Neural cell (in vitro differentiated cells): ENCODE results near the gene AANAT. TPM values are rescaled to one million over a fixed set of nuclear protein-coding genes. Genes with fewer than 3 reads are reported as not detected.

Experiments used
- H2AFZ ChIP-seq: fragments of 200-600, 300-800 bp; sonication (generic), shearing (Covaris generic); 2 replicates; pipeline ENCODE4 v1.6.0; 2014; ENCODE audit warnings: low read depth, mild to moderate bottlenecking, antibody characterized with exemption, low read length, moderate library complexity
- H3F3A ChIP-seq: fragments of 200-600 bp; shearing (Covaris generic); 2 replicates; pipeline ENCODE4 v1.6.1; 2016; ENCODE audit warnings: mild to moderate bottlenecking, moderate library complexity, mixed read lengths, antibody characterized with exemption, low read length; ENCODE audit not compliant: insufficient read depth, poor library complexity, severe bottlenecking
- H3K27ac ChIP-seq: fragments of 200-600, 300-800 bp; sonication (generic), shearing (Covaris generic); 2 replicates; pipeline ENCODE4 v1.5.1; 2014; ENCODE audit warnings: mild to moderate bottlenecking, low read length, moderate library complexity
- H3K27me3 ChIP-seq: fragments of 300-800, 200-600 bp; sonication (generic), shearing (Covaris generic); 2 replicates; pipeline ENCODE4 v1.6.0; 2014; ENCODE audit warnings: mild to moderate bottlenecking, low read depth, low read length, moderate library complexity; ENCODE audit not compliant: insufficient read depth
- H3K36me3 ChIP-seq: fragments of 300-800, 200-600 bp; sonication (generic), shearing (Covaris generic); 2 replicates; pipeline ENCODE4 v1.5.1; 2014; ENCODE audit warnings: mild to moderate bottlenecking, antibody characterized with exemption, low read length, moderate library complexity; ENCODE audit not compliant: insufficient read depth
- H3K4me2 ChIP-seq: fragments of 300-800, 200-600 bp; sonication (generic), shearing (Covaris generic); 2 replicates; pipeline ENCODE4 v1.6.0; 2014; ENCODE audit warnings: mild to moderate bottlenecking, low read length
- H3K4me3 ChIP-seq: fragments of 300-800, 200-600 bp; sonication (generic), shearing (Covaris generic); 2 replicates; pipeline ENCODE4 v1.5.1; 2014; ENCODE audit warnings: mild to moderate bottlenecking, low read length, moderate library complexity
- H3K79me2 ChIP-seq: fragments of 200-600 bp; shearing (Covaris generic); replicated peaks from 2 replicates; pipeline ENCODE4 v1.6.0; 2014; ENCODE audit warnings: mild to moderate bottlenecking, low read length, moderate library complexity; ENCODE audit not compliant: insufficient read depth
- H3K9ac ChIP-seq: fragments of 300-800, 200-600 bp; sonication (generic), shearing (Covaris generic); 2 replicates; pipeline ENCODE4 v1.6.1; 2016; ENCODE audit warnings: mild to moderate bottlenecking, low read length, mixed read lengths
- H3K9me2 ChIP-seq: fragments of 200-600 bp; shearing (Covaris generic); 2 replicates; pipeline ENCODE4 v1.6.1; 2016; ENCODE audit warnings: mild to moderate bottlenecking, low read length, mixed read lengths; ENCODE audit not compliant: insufficient read depth
- H3K9me3 ChIP-seq: fragments of 200-600, 300-800 bp; sonication (generic), shearing (Covaris generic); 2 replicates; pipeline ENCODE4 v1.6.1; 2016; ENCODE audit warnings: mild to moderate bottlenecking, mixed run types, low read length, moderate library complexity, mixed read lengths
- H4K20me1 ChIP-seq: fragments of 200-600 bp; shearing (Covaris generic); 2 replicates; pipeline ENCODE4 v1.6.1; 2016; ENCODE audit warnings: mild to moderate bottlenecking, mixed run types; ENCODE audit not compliant: insufficient read depth
- CTCF ChIP-seq: fragments of 450-650 bp; IDR thresholded peaks from 2 replicates; pipeline ENCODE4 v1.5.1; 2014; ENCODE audit warnings: antibody characterized with exemption, mild to moderate bottlenecking, moderate library complexity; ENCODE audit not compliant: poor library complexity, severe bottlenecking
- EP300 ChIP-seq: fragments of 450-650 bp; conservative IDR thresholded peaks from 2 replicates; pipeline ENCODE4 v1.6.1; 2014; ENCODE audit warnings: antibody characterized with exemption, mild to moderate bottlenecking, moderate library complexity; ENCODE audit not compliant: poor library complexity, severe bottlenecking
- EZH2 ChIP-seq: fragments of 200-600, 300-800 bp; shearing (Covaris generic), sonication (generic); IDR thresholded peaks from 2 replicates; pipeline ENCODE4 v1.6.1; 2014; ENCODE audit warnings: antibody characterized with exemption, low read length, borderline replicate concordance, mild to moderate bottlenecking; ENCODE audit not compliant: insufficient read depth, poor library complexity, severe bottlenecking
- MXI1 ChIP-seq: fragments of 450-650 bp; conservative IDR thresholded peaks from 2 replicates; pipeline ENCODE4 v1.6.1; 2014; ENCODE audit warnings: antibody characterized with exemption, mild to moderate bottlenecking; ENCODE audit not compliant: poor library complexity, severe bottlenecking
- POLR2AphosphoS5 ChIP-seq: IDR thresholded peaks from 2 replicates; pipeline ENCODE4 v1.6.1; 2012
- RAD21 ChIP-seq: fragments of 450-650 bp; conservative IDR thresholded peaks from 2 replicates; pipeline ENCODE4 v1.6.1; 2014; ENCODE audit warnings: antibody characterized with exemption, mild to moderate bottlenecking, moderate library complexity
- REST ChIP-seq: IDR thresholded peaks from 2 replicates; pipeline ENCODE4 v1.6.1; 2012; ENCODE audit warnings: borderline replicate concordance
- SMC3 ChIP-seq: fragments of 450-650 bp; conservative IDR thresholded peaks from 2 replicates; pipeline ENCODE4 v1.6.1; 2014; ENCODE audit warnings: antibody characterized with exemption, mild to moderate bottlenecking, moderate library complexity; ENCODE audit not compliant: poor library complexity
- TAF1 ChIP-seq: IDR thresholded peaks from 2 replicates; pipeline ENCODE4 v1.6.1; 2012; ENCODE audit warnings: low read depth
- polyA plus RNA-seq: library from polyadenylated mRNA; depleted of rRNA; stranded (reverse); fragments of >200 nt; gene quantifications from 2 replicates; pipeline ENCODE4 v1.2.3, GENCODE V29; 2014

AANAT gene
- polyA plus RNA-seq, 1 donor from 2014 or later, result not detected

- Histone ChIP-seq H3K9me3 (no peaks in the 10 kb centered on the region), H3K9me2 (no peaks in the 10 kb centered on the region), H3K27ac (no peak overlapping the region), H3K4me2 (no peak overlapping the region), H3K4me3 (no peak overlapping the region), H3K9ac (no peak overlapping the region), H3F3A (no peaks in the 10 kb centered on the region), H3K27me3 (no peaks in the 10 kb centered on the region), H4K20me1 (no peaks in the 10 kb centered on the region), H3K79me2 (peaks cover 75% of the 10 kb centered on the region), H2AFZ (no peak overlapping the region), H3K36me3 (no peaks in the 10 kb centered on the region)
- no peak for TF ChIP-seq REST
- no peak for TF ChIP-seq TAF1
- TF ChIP-seq POLR2AphosphoS5, result no peak
- no peak for TF ChIP-seq SMC3
- TF ChIP-seq RAD21, result no peak
- TF ChIP-seq EZH2, result no peak
- TF ChIP-seq MXI1, result no peak
- no peak for TF ChIP-seq CTCF
- no peak for TF ChIP-seq EP300
Observed at GRCh38 chr17:76438906-76439305, 28.5 kb upstream of the AANAT start.

GRCh38 chr17:76439314-76439928, 28.0 kb upstream of the AANAT start:
- Histone ChIP-seq H3K79me2 (peaks cover 73% of the 10 kb centered on the region), H2AFZ (no peak overlapping the region), H3K27me3 (no peaks in the 10 kb centered on the region), H3K4me3 (no peak overlapping the region), H3K36me3 (no peaks in the 10 kb centered on the region), H3K9ac (no peak overlapping the region), H3K4me2 (no peak overlapping the region), H4K20me1 (no peaks in the 10 kb centered on the region), H3K9me3 (no peaks in the 10 kb centered on the region), H3K9me2 (no peaks in the 10 kb centered on the region), H3F3A (no peaks in the 10 kb centered on the region), H3K27ac (no peak overlapping the region)
- TF ChIP-seq EP300 (no peak), POLR2AphosphoS5 (no peak), RAD21 (no peak), TAF1 (no peak), MXI1 (no peak)
